Activated CD8-positive, alpha-beta T cell treated with anti-CD3 and anti-CD28 coated beads for 36 hours (primary cell): ENCODE measurements around the gene NACC1. TPM values are rescaled to one million over a fixed set of nuclear protein-coding genes. Genes with fewer than 3 reads are reported as not detected.
"Not testable (repeated sequence)": the region's sequence is repeated elsewhere in the genome, so short reads cannot be mapped to it uniquely, and the experiment has no call there.

Source experiments
- ATAC-seq: fragments of 200-7000 bp; cut with Tn5 transposase; one replicate; pipeline ENCODE4 v1.10.0; 2021; ENCODE audit warnings: mild to moderate bottlenecking, moderate library complexity
- CTCF ChIA-PET: fragments of 350-600 bp; sonication (Branson Sonifier 250); formaldehyde crosslinking; loops from one replicate; lab custom pipeline; 2021; ENCODE audit warnings: antibody characterized with exemption; lab: Charles Lee
- POLR2A ChIA-PET: fragments of 350-600 bp; sonication (Branson Sonifier 250); formaldehyde crosslinking; loops from one replicate; lab custom pipeline; 2021; ENCODE audit warnings: antibody characterized with exemption; lab: Charles Lee
- DNase-seq: peaks from one replicate; pipeline ENCODE4 v3.0.0-alpha.2; 2020
- H3K27ac Mint-ChIP-seq: one replicate; pipeline ENCODE4 v1.8.0; 2021; ENCODE audit warnings: mild to moderate bottlenecking, mixed read lengths
- H3K27me3 Mint-ChIP-seq: one replicate; pipeline ENCODE4 v1.8.0; 2021; ENCODE audit warnings: mixed read lengths
- H3K36me3 Mint-ChIP-seq: one replicate; pipeline ENCODE4 v1.8.0; 2021; ENCODE audit warnings: low read depth, mixed read lengths
- H3K4me1 Mint-ChIP-seq: one replicate; pipeline ENCODE4 v1.8.0; 2021; ENCODE audit warnings: low read depth, mixed read lengths
- H3K4me3 Mint-ChIP-seq: one replicate; pipeline ENCODE4 v1.8.0; 2021; ENCODE audit warnings: mild to moderate bottlenecking, moderate library complexity, mixed read lengths
- H3K9me3 Mint-ChIP-seq: one replicate; pipeline ENCODE4 v1.8.0; 2021; ENCODE audit warnings: mixed read lengths
- intact Hi-C: fragments of 100-400 bp; cut with micrococcal nuclease; formaldehyde crosslinking; loops from one replicate; pipeline ENCODE4 v1.10.0; 2022
- total RNA-seq, 2 experiments: library from RNA; stranded (reverse); gene quantifications; one replicate each; pipeline ENCODE4 v1.2.3, GENCODE V29; 2021
- TF ChIP-seq, protein P1 (sequence below): fragments of 200-600 bp; IDR thresholded peaks from one replicate; pipeline ENCODE4 v1.8.0; 2022; ENCODE audit warnings: antibody characterized with exemption, mild to moderate bottlenecking

The NACC1 gene
- total RNA-seq, 2 experiments from 2014 or later, result 73.8 to 87.5 TPM

DNA sequence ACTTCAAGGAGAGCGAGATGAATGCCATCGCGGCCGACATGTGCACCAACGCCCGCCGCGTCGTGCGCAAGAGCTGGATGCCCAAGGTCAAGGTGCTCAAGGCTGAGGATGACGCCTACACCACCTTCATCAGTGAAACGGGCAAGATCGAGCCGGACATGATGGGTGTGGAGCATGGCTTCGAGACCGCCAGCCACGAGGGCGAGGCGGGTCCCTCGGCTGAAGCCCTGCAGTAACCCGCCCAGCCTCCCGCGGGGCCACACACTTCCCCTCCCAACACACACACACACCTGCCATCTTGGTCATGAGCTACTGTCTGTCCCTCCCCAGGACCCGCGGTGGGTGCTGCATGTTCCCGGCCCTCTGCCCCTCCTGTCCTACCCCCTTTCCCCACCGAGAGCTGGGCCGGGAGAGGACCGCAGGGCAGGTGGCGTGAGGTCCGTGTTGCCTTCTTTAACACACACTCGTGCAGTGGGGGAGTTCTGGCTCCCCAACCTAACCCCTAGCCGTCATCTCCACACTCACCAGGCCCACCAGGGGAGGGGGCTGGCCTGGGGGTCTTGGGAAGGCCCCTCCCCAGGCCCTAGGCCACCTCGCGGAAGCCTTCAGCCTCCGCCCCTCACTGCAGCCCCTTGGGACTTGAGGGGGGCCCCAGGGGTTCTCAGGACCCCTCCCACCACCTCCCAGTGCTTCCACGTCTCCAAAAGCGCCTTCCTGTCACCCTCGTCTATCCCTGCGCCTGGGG is 20.3 kb downstream of the NACC1 start:
- Mint-ChIP-seq H3K4me3 (no peak overlapping the region), H3K27me3 (no peaks in the 10 kb centered on the region), H3K27ac (no peak overlapping the region), H3K4me1 (peaks cover 12% of the 10 kb centered on the region), H3K9me3 (no peaks in the 10 kb centered on the region), H3K36me3 (peaks cover 29% of the 10 kb centered on the region)
- intact Hi-C loops, result no loop called here
- ChIA-PET CTCF (interaction anchor here (0.9 kb wide), 1 partner anchor 173 kb away, joined by 3 read pairs; no protein-coding TSS in a partner anchor), POLR2A (no interaction called here)
- DNase-seq, result no peak
- ATAC-seq, result no peak
- TF ChIP-seq, protein P1, sequence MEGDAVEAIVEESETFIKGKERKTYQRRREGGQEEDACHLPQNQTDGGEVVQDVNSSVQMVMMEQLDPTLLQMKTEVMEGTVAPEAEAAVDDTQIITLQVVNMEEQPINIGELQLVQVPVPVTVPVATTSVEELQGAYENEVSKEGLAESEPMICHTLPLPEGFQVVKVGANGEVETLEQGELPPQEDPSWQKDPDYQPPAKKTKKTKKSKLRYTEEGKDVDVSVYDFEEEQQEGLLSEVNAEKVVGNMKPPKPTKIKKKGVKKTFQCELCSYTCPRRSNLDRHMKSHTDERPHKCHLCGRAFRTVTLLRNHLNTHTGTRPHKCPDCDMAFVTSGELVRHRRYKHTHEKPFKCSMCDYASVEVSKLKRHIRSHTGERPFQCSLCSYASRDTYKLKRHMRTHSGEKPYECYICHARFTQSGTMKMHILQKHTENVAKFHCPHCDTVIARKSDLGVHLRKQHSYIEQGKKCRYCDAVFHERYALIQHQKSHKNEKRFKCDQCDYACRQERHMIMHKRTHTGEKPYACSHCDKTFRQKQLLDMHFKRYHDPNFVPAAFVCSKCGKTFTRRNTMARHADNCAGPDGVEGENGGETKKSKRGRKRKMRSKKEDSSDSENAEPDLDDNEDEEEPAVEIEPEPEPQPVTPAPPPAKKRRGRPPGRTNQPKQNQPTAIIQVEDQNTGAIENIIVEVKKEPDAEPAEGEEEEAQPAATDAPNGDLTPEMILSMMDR, result no peak

DNA sequence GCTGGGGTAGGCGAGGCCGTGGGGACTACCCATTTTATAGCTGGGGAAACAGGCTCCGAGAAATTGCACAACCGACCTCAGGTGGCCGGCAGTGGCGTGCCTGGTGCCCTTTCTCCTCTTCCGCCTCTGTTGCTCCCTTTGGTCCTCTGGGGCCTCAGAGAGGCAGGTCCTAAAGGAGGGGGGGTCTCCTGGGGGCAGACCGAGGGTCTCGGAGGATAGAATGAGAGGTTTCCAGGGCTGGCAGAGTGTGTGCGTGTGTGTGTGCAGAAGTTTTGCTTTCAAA is 20.8 kb downstream of the NACC1 start:
- DNase-seq (no peak), ATAC-seq (no peak)
- CTCF ChIA-PET, result interaction anchor here (0.9 kb wide), 1 partner anchor 173 kb away, joined by 3 read pairs; no protein-coding TSS in a partner anchor
- H3K27me3 Mint-ChIP-seq, result no peaks in the 10 kb centered on the region
- no peak overlapping the region for H3K4me3 Mint-ChIP-seq
- H3K27ac Mint-ChIP-seq, result no peak overlapping the region
- H3K4me1 Mint-ChIP-seq, result peaks cover 7% of the 10 kb centered on the region
- TF ChIP-seq, protein P1, result no peak
- intact Hi-C loops, result no loop called here
- peaks cover 29% of the 10 kb centered on the region for H3K36me3 Mint-ChIP-seq
- H3K9me3 Mint-ChIP-seq, result no peaks in the 10 kb centered on the region
- POLR2A ChIA-PET, result no interaction called here

DNA sequence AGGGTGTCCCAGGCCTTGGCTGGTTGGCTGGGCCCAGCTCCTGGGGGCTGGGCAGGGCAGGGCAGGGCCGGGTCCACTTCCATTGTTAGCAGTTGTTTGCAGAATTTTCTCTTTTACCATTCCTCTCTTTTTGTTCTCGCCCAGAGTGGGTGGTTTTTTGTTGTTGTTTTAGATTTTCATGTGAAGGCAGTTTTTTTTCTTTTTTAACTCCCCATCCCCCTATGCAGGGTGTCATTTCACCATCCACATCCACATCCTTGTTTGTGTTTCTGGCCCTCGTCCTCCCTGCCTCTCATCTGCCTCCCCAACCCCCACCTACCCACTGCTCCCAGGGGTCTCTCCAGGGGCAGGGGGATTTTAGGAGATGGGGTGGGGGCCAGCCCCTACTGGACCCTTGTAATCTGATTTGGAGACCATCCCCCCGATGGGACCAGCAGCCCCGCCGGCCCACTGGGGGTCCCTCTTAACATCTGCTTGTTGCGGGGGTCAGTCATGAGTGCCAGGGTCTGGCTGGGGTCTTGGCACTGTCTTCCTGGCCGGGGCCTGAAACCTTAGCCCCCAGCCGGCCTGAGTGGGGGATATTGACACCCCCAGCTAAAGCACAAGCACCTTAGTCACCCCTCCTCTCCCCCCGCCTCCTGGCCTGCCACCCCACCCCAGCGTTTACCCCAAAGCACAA is 21.7 kb downstream of the NACC1 start:
- Mint-ChIP-seq H3K36me3 (peaks cover 25% of the 10 kb centered on the region), H3K4me3 (no peak overlapping the region)
- no peak for ATAC-seq

DNA sequence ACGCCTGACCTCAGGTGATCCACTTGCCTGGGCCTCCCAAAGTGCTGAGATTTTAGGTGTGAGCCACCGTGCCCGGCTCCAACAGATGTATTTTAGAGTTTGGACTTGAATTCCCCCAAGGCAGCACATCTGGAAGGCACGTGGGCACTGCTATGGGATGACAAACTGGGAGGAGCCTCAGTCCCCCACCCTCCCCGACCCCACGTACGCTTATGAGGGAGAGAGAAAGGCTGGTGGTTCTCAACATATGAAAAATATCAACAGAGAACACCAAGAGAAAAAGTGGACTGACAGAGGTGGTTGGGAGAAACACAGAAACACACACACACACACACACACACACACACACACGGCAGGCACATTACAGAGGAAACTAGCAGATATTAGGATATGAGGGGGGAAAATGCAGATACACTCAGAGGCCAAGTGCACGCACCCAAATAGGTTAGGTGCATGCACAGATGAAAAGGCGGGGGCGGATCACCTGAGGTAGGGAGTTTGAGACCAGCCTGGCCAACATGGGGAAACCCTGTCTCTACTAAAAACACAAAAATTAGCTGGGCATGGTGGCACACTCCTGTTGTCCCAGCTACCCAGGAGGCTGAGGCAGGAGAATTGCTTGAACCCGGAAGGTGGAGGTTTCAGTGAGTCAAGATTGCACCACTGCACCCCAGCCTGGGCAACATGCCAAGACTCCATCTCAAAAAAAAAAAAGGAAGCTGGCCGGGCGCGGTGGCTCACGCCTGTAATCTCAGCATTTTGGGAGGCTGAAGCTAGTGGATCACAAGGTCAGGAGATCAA is 28.9 kb downstream of the NACC1 start:
- POLR2A ChIA-PET, result no interaction called here
- Mint-ChIP-seq H3K27me3 (no peaks in the 10 kb centered on the region), H3K4me1 (peaks cover 19% of the 10 kb centered on the region), H3K27ac (no peak overlapping the region), H3K4me3 (no peak overlapping the region), H3K9me3 (no peaks in the 10 kb centered on the region), H3K36me3 (peaks cover 10% of the 10 kb centered on the region)
- ATAC-seq (no peak), DNase-seq (no peak)
- CTCF ChIA-PET, result interaction anchor here (1.3 kb wide), 1 partner anchor 15 kb away, joined by 3 read pairs; no protein-coding TSS in a partner anchor
- intact Hi-C loops, result no loop called here
- TF ChIP-seq, protein P1, result no peak

More for the DNA sequence above, 21.7 kb downstream of the NACC1 start:
- no peak for DNase-seq
- intact Hi-C loops, result no loop called here
- Mint-ChIP-seq H3K27ac (peak overlapping the region; percentile 36), H3K4me1 (peaks cover 4% of the 10 kb centered on the region), H3K27me3 (no peaks in the 10 kb centered on the region), H3K9me3 (no peaks in the 10 kb centered on the region)
- ChIA-PET POLR2A (no interaction called here), CTCF (no interaction called here)
- TF ChIP-seq, protein P1, result no peak

DNA sequence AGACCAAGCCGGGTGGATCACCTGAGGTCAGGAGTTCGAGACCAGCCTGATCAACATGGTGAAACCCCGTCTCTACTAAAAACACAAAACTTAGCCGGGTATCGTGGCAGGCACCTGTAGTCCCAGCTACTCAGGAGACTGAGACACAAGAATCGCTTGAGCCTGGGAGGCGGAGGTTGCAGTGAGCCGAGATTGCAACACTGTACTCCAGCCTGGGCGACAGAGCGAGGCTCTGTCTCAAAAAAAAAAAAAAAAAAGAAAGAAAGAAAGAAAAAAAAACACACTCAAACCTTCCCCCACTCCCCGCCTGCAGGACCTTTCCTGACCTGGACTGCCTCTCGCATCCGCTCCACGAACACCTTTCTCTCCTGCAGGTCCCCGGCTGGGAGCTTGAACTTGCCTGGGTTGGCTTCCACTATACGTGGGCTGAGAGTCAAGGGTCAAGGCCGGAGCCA is 31.1 kb downstream of the NACC1 start:
- H3K4me1 Mint-ChIP-seq, result peaks cover 19% of the 10 kb centered on the region
- DNase-seq, H3K9me3 Mint-ChIP-seq, H3K27me3 Mint-ChIP-seq, intact Hi-C loops, ATAC-seq: not testable (repeated sequence)
- POLR2A ChIA-PET, result interaction anchor here (0.8 to 9.8 kb wide), 4 partner anchors 13 to 30 kb away, joined by 3 to 226 read pairs (median 12); partner anchors contain the start of gene NACC1
- peak overlapping the region; percentile 83 for H3K4me3 Mint-ChIP-seq
- peak overlapping the region; percentile 70 for H3K27ac Mint-ChIP-seq
- CTCF ChIA-PET, result interaction anchor here (1.0 to 2.1 kb wide), 3 partner anchors 32 to 184 kb away, joined by 3 to 8 read pairs (median 4); partner anchors contain the start of gene NACC1
- peaks cover 21% of the 10 kb centered on the region for H3K36me3 Mint-ChIP-seq
